HG03354 (cell line): ENCODE results near the gene MCF2L.

Source experiments
- ATAC-seq: cut with Tn5 transposase; IDR thresholded peaks from one replicate; pipeline ENCODE4 v1.9.1; 2021; ENCODE audit warnings: mild to moderate bottlenecking; ENCODE audit not compliant: unreplicated experiment, poor library complexity, severe bottlenecking

Gene MCF2L

DNA sequence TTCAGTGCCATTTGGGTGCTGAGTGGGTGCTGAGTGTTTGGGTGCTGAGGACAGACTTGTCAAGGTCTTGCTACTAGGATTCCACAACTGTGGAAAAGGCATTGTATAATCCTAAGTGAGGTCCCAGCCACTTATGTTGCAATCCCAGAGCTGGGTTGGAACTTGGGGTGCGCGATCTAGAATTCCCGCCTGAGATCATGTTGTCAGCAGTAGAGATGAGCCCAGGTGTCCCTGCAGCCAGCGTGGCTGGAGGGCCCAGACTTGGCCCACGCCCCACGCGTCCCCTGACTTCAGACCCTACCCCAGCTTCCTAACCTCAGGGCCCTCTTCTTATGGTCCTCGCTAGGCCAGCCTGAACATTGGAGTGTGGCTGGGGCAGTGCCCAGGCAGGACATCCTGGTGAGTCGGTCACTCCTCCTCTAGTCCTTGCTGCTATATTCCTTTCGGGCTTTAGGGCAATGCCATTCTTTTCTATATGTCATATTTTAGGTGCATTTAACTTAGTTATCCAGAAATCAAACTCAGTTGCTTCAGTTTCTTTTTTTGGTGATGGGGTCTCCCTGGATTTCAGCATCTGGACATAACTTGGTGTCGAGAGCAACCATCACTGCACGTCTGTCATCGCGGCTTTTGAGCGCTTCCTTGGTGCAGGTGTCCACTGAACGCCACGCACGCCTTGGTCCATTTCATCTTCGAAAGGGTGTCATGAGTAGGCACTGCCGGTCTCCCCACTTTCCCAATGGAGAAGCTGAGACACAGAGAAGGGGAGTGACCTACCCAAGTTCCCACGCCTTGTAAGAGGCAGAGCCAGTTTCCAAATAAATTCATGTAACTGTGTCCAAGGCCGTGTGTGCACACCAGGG, 90.2 kb downstream of the MCF2L start:
- ATAC-seq = no peak

DNA sequence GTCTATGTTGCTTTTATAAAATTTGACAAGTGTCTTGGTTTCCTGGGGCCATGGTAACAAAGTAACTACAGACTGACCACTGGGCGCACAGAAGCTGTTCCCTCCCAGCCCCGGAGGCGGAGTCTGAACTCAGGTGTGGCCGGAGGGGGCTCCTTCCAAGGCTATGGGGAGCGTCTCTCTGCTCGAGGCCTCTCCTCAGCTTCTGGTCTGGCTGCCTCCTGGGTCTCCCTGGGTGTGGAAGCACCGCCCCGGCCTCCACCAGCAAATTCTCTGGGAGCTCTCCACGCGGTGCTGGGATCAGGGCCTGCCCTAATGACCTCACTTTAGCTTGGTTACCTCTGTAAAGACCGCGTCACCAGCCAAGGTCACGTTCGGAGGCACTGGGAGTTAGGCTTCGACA, 90.9 kb downstream of the MCF2L start:
- no peak for ATAC-seq

DNA sequence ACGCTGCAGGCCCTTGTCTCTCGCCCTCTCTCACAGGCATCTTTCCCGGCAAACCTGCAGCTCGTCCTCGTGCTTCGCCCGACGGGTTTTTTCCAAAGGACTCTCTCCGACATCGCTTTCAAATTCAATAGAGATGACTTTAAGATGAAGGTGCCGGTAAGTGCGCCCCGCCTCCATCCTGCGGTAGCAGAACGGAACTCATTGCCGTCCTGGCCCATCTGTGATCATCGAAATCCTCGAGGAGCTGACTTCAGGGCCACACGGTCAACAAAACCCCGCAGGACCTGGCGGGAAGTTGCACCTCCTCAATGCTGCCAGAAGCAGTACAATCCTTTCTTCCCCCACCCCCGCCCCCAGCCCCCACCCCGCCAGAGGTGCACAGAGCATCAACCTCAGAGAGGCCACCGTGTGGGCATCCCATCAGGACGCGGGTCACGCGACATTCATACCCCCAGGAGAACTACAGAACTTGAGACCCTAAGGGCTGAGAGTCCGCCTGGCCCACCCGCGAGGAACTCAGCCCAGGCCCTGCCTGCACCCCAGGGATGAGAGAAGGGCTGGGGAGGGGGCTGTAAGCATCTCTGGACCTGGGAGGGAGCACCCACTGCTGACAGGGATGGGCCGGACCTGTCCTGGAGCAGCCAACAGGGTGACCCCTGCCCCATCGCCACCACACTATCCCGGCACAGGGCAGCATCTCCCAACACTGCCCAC, 91.7 kb downstream of the MCF2L start:
- ATAC-seq = no peak

DNA sequence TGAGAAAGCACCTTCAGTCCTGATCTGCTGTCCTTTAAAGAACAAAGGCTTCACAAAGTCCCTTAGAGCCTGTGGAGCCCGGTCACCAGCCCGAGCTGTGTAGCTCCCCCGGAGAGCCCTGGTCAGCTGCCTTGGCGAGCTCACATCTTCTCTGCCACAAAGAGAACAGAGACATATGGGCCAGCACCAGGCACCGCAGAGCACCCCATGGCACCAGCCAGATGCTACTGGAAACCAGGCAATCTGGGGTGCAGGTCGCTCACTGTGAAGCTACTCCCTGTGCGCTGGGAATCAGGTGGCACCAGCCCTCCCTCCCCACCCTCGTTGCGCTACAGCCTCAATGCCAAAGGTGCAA, 92.2 kb downstream of the MCF2L start:
- no peak for ATAC-seq

DNA sequence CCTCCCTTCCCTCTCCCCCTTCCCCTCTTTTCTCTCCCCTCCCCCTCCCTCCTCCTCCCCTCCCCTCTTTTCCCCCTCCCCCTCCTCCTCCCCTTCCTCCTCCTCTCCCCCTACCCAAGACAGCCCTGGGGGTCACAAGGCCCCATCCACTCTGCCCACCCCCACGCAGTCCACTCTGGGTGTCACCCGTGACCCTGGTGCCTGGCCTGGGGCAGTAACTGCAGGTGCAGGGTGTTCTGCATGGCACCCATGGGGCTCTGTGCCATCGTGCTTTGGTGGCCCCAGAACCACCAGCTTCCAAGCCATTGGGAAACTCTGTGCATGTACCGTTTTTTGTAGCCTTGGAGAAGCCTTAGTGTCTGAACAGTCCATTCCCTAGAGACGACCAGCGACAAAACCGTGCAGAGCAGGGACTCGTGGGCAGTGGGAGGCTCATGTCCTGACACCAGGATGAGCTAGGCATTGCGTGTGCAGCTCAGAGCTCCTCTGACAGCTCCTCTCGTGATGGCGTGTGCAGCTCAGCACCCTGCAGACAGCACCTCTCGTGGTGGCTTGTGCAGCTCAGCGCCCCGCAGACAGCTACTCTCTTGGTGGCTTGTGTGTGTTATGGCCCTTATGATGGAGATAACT, 92.9 kb downstream of the MCF2L start:
- no peak for ATAC-seq

DNA sequence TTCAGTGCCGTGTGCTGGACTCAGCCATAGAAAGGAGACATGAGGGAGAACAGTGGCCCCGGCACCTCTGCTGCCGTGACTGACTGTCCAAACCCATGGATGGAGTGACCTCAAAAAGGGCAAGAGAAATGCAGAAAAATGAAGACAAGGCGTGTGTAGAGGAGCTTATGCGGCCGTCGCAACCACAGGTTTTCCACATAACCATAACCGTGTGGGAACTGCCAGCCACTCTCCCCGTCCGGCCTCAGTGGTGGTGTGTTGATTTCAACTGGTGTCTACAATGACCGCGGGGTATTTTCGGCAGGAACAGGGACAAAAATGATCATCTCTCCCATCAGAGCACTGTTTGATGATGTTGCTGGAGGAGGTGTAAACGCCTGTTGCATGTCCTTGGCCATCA, 93.7 kb downstream of the MCF2L start:
- no peak for ATAC-seq

DNA sequence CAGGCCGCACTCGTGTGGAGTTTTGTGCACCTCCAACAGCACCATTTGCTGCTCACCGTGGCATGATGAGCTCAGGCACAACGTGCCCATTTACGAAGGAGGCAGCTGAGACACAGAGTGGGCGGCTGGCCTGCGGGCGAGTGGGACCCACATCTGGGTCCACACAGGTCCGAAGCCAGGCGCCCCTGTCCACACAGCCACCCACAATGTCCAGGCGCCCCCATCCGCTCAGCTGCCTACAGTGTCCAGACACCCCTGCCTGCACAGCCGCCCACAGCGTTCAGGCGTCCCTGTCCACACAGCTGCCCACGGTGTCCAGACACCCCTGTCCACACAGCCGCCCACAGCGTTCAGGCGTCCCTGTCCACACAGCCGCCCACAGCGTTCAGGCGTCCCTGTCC, 94.1 kb downstream of the MCF2L start:
- no peak for ATAC-seq

DNA sequence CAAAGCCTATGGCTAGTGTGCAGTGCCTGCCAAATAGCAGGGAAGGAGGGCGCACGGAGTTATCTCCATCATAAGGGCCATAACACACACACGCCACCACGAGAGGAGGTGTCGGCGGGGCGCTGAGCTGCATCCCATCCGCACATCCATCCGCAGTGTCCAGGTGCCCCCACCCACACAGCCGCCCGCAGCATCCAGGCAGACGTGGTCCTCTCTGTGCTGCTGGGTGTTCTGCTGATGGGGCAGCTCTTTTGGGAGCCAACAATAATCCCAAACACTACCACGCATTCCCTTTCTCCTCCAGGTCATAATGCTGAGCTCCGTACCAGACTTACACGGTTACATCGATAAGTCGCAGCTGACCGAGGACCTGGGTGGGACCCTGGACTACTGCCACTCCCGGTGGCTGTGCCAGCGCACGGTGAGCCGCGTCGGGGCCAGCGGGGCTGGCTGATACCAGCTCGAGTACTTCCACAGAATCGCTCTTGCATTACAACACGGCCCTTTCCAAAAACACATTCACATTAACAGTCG, 95.1 kb downstream of the MCF2L start:
- no peak for ATAC-seq

DNA sequence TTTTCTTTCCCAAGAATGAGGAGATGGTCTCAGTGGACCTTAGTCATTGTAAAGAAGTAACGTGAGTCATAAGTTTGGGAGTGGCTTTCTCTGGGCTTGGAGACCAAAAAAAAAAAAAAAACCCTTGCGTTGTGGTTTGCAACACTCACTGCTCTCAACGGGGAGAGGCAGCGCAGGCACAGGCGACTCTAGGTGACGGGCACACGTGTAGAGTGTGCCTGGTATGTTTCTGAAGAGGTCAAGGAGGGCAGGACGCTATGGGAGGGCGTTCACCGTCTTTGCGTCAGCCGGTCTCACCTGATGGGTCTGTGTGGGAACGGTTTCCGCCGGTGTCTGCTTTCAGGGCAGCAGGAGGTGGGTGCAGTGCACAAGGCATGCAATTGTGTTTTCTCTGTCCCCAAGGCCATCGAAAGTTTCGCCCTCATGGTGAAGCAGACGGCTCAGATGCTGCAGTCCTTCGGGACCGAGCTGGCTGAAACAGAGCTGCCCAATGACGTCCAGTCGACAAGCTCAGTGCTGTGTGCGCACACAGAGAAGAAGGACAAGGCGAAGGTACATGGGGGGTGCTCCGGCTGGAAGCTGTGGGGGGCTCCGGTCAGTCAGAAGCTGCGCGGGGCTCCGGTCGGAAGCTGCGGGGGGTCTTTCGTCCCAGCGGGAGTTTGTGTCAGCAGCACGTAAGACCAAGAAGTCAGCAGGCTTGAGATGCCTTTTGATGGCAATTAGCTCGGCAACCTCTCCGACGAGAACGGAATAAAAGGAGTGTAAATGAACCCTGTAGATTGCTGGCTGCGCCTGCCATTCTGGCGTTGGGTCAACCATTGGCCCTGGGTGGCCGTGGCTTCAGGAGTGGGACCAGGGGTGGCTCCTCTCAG, 95.8 kb downstream of the MCF2L start:
- no peak for ATAC-seq

DNA sequence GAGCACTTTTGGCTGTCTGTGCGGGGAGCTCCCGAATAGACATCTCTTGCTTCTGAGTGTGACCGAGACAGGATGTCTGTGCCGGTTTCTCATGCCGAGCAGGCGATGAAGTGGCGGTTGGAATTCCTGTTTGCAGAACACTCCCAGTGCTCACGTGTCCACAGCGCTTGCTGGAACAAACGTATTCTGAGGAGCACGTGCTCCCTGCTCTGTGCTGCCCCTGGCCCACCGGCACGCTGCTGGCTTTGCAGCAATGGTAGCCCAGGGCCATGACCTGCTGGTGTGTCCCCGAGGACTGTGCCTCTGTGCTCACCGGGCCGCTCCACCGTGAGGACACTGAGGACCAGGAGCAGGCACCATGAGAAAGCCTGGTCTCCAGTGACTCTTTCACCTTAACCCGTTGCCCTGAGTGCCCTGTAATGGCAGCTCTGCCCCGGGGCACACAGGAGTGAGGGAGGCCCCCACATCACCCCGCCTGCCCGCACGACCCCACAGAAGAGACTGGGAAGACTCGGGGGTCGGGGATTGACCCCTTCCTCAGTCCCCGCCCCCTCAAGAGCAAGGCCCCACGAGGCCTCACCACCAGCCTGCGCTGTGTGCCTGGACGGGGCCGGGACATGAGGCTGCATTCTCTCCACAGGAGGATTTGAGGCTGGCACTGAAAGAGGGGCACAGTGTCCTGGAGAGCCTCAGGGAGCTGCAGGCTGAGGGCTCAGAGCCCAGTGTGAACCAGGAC, 96.6 kb downstream of the MCF2L start:
- no peak for ATAC-seq

DNA sequence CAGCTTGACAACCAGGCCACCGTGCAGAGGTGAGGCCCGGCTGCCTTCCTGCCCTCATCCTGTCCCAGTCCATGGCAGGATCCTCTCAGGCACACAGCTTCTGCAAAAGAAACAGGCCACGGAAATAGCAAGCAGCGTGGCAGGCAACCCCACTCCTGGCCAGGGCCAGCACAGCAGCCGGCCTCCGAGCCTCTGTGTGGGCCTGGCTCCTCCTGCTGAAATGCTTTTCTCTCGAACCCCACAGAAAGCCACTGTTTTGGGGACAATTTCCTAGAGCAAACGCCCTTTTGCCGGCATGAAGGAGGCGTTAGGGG, 97.1 kb downstream of the MCF2L start:
- no peak for ATAC-seq

DNA sequence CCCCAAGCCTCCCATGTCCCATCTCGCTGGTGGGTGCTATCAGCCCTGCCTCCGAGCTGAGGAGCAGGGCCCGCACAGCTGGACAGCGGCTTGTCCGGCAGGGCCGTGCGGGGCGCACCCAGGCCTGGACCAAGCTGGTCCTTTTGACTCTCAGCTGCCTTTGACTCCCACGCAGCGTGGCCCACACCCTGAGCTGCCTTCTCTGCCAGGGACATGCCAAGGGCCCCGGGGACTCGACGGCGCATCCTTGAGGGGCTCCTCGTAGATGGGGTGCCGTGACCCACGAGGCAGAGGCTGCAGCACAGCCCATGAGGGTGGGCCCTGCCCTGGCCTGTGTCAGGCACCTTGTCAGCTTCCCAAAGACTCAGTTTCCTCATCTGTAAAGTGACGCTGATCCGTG, 97.7 kb downstream of the MCF2L start:
- no peak for ATAC-seq

DNA sequence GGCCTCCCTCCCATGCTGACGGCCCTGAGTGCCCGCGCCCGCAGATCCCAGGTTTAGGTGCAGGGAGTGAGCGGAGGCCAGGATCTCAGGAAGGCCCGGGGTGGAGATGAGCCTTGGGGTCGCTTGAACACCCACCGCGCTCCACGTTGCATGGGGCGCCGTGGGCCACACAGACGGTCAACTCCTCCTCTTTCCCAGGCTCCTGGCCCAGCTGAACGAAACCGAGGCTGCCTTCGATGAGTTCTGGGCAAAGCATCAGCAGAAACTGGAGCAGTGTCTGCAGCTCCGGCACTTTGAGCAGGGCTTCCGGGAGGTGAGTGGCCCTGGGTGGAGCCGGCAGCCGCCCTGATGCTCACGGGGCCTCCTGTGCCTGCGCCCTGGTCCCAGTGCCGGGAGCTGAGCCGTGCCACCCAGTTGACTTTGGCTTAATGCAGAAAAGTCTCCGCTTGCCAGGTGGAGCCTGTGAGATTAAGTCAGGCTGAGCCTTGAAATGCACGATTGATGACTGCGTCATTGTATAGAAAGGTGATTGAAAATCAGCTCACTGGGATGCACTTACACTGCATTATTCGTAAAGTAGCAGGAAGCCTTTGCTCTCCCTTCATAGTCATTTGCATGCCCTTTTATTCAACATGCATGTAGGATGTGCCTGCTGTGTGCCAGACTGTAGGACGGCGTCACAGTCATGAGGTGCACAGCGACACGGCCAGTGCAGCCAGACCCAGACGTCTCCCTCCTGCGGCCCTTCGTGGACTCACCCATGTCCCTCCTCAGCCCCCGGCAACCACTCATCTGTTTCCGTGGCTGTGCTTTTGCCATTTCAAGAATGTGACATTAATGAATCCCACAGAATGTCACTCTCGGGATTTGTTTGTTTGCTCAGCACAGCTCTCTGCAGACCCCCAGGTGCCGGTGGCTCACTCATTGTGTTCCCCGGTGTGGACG, 101.1 kb downstream of the MCF2L start:
- no peak for ATAC-seq

DNA sequence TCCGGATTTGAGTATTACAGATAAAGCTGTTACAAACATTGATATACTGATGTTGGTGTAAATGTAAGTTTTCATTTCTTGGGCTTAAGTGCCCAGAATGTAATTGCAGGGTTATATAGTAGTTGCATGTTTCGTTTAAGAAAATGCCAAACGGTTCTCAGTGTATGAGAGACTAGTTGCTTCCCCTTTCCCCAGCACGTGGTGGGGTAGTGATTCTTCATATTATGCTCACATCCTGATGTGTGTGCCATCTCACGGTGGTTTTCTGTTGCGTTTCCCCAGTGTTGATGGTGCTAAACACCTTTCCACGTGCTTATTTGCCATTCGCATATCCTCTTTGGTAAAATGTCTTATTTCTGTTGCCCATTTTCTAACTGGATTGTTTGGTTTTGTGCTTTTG, 101.8 kb downstream of the MCF2L start:
- ATAC-seq = no peak

DNA sequence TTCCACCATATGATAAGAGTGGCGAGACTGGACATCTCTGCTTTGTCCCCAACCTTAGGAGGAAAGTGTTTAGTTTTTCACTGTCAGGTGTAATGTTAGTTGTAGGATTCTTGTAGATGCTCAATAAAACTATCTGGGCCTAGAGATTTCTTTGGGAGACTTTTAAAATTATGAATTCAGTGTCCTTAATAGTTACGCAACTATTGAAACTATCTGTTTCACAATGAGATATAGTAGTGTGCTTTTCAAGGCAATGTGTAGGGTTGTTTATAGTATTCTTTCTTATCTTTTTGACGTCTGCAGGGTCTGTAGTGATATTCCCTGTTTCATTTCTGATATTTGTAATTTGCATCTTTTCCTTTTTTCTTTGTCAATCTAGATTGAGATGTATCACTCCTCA, 103.4 kb downstream of the MCF2L start:
- ATAC-seq = no peak

DNA sequence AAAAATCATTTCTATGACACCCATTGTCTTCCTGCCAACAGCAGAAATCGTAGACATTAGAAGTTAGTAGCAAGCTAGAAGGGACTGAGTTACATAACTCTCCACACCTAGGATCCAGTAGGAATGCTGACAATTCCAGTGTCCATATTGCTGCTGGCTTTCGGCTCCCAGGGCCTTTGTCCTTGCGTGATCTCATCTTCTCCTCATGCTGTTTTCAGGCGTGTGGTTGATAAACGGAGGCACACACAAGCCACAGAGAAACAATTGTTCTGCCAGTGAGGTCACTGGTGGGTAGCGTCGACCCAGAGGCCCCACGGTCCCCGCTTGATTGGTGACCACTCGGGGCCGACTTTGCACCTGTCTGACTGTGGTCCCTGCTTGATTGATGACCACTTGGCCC, 104.9 kb downstream of the MCF2L start:
- no peak for ATAC-seq

DNA sequence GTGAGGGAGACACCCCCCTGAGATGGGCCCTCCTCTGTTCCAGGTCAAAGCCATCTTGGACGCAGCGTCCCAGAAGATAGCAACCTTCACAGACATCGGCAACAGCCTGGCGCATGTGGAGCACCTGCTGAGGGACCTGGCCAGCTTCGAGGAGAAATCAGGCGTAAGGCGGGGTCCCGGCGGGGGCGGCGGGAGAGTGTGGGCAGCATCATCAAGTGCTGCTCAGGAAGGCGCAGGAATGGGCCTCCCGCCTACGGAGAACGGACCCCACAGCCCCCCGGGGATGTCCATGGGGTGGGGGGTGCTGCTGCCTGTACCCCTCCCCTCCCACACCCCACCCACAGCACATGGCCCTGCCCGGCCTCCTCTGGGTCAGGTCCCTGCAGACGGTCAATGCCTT, 105.4 kb downstream of the MCF2L start:
- ATAC-seq = no peak

DNA sequence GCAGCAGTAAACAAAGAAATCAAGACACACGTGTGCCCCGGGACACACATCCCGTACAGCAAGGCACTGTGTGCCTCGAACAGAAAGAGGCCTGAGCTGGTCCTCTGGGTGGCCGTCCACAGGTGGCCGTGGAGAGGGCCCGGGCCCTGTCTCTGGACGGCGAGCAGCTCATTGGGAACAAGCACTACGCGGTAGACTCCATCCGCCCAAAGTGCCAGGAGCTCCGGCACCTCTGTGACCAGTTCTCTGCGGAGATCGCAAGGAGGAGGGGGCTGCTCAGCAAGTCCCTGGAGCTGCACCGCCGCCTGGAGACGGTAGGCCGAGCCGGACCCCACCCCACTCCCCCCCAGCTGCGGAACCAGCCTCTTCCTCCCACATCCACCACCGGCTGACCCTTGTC, 105.9 kb downstream of the MCF2L start:
- no peak for ATAC-seq
